BJ (cell line): Measurements from ENCODE around the gene LINC00237. TPM values are rescaled to one million over a fixed set of nuclear protein-coding genes. Genes with fewer than 3 reads are reported as not detected.

ENCODE experiments used
- CTCF ChIA-PET: fragments of 350-600 bp; formaldehyde crosslinking; extraction: SDS; loops from one replicate; lab custom pipeline; 2021; ENCODE audit warnings: antibody characterized with exemption, inconsistent platforms; lab: Yijun Ruan, JAX
- POLR2A ChIA-PET: fragments of 300-600 bp; sonication (Branson Sonifier 250); formaldehyde crosslinking; extraction: SDS; loops from one replicate; lab custom pipeline; 2021; ENCODE audit warnings: antibody characterized with exemption; lab: Charles Lee
- DNase-seq: peaks from one replicate; pipeline ENCODE4 v3.0.0-alpha.2; 2011; ENCODE audit warnings: low read depth
- H3K27me3 ChIP-seq: 2 replicates; pipeline ENCODE4 v1.6.0; 2011; ENCODE audit warnings: low read length; ENCODE audit not compliant: control insufficient read depth, insufficient read depth
- H3K36me3 ChIP-seq: 2 replicates; pipeline ENCODE4 v1.5.1; 2011; ENCODE audit warnings: low read length; ENCODE audit not compliant: control insufficient read depth, insufficient read depth
- H3K4me3 ChIP-seq: 2 replicates; pipeline ENCODE4 v1.5.1; 2011; ENCODE audit warnings: low read depth, mild to moderate bottlenecking, control low read depth, low read length
- CTCF ChIP-seq: IDR thresholded peaks from 2 replicates; pipeline ENCODE4 v1.5.1; 2011; ENCODE audit warnings: low read depth, mild to moderate bottlenecking, control low read depth, inconsistent platforms, low read length, moderate library complexity; ENCODE audit not compliant: insufficient read depth
- polyA plus RNA-seq: library from polyadenylated mRNA; depleted of rRNA; stranded (reverse); fragments of >200 nt; gene quantifications from 2 replicates; pipeline ENCODE4 v1.2.3, GENCODE V29; 2011

LINC00237 gene
- polyA plus RNA-seq, 1 experiment, result not detected

GRCh38 chr20:21125849-21126580 lies 19.9 kb upstream of the LINC00237 start, which contains the start of gene KIZ:
KIZ (plus strand) TSS chr20:21126082; CDS start chr20:21126116, 34 bp downstream.
- peak; percentile 29; the same call in 1 of the 2 replicates for TF ChIP-seq CTCF
- CTCF ChIA-PET, result interaction anchor here (0.6 to 2.9 kb wide), 13 partner anchors 14 to 379 kb away, joined by 3 to 16 read pairs (median 3); no protein-coding TSS in a partner anchor
- H3K4me3 ChIP-seq, result peak within 1 kb of the TSS; percentile 97
- peak; percentile 59 for DNase-seq
- H3K27me3 ChIP-seq, result no peaks in the 10 kb centered on the region
- H3K36me3 ChIP-seq, result no peaks in the 10 kb centered on the region
- POLR2A ChIA-PET, result interaction anchor here (0.6 kb wide), 1 partner anchor 489 kb away, joined by 4 read pairs; no protein-coding TSS in a partner anchor

GRCh38 chr20:21125072-21125848 lies 19.1 kb upstream of the LINC00237 start:
- ChIA-PET CTCF (interaction anchor here (0.6 to 2.9 kb wide), 7 partner anchors 23 to 380 kb away, joined by 3 to 16 read pairs (median 4); no protein-coding TSS in a partner anchor), POLR2A (no interaction called here)
- Histone ChIP-seq H3K36me3 (no peaks in the 10 kb centered on the region), H3K27me3 (0 out of 2 replicates have a peak, but pooled peaks cover 2% of the 10 kb centered on the region), H3K4me3 (peak overlapping the region; percentile 97)
- TF ChIP-seq CTCF, result peak; percentile 42
- peak; percentile 5 for DNase-seq

- H3K4me3 ChIP-seq, result no peak overlapping the region
- 0 out of 2 replicates have a peak, but pooled peaks cover 2% of the 10 kb centered on the region for H3K27me3 ChIP-seq
- no peak for DNase-seq
- POLR2A ChIA-PET, result no interaction called here
- H3K36me3 ChIP-seq, result no peaks in the 10 kb centered on the region
- no peak for TF ChIP-seq CTCF
- CTCF ChIA-PET, result interaction anchor here (2.9 kb wide), 1 partner anchor 22 kb away, joined by 10 read pairs; no protein-coding TSS in a partner anchor
Observed at GRCh38 chr20:21124190-21124589, 18.0 kb upstream of the LINC00237 start.

- H3K4me3 ChIP-seq, result no peak overlapping the region
- no peak for DNase-seq
- ChIA-PET CTCF (interaction anchor here (1.4 kb wide), 1 partner anchor 117 kb away, joined by 5 read pairs; no protein-coding TSS in a partner anchor), POLR2A (no interaction called here)
- peaks cover 15% of the 10 kb centered on the region for H3K27me3 ChIP-seq
- no peaks in the 10 kb centered on the region for H3K36me3 ChIP-seq
- TF ChIP-seq CTCF, result no peak
Observed at GRCh38 chr20:21118782-21119181, 12.6 kb upstream of the LINC00237 start.

GRCh38 chr20:21118138-21118537 lies 12.0 kb upstream of the LINC00237 start:
- no peak for DNase-seq
- Histone ChIP-seq H3K27me3 (peaks cover 15% of the 10 kb centered on the region), H3K4me3 (no peak overlapping the region), H3K36me3 (no peaks in the 10 kb centered on the region)
- CTCF ChIA-PET, result no interaction called here
- TF ChIP-seq CTCF, result no peak
- POLR2A ChIA-PET, result no interaction called here
